Measurements from ENCODE around the gene PLP1. TPM values are rescaled to one million over a fixed set of nuclear protein-coding genes. Genes with fewer than 3 reads are reported as not detected.

PLP1 gene
- total RNA-seq, 2 donors from 2014 or later = 5.1 to 16.0 TPM

GRCh38 chrX:103741879-103742278, 34.8 kb upstream of the PLP1 start:
- Histone ChIP-seq H3K27ac (ENCODE audit: low read depth, low read length) (no peak overlapping the region), H3K4me1 (ENCODE audit: control insufficient read depth, insufficient read depth, low read length) (no peaks in the 10 kb centered on the region), H3K9me3 (ENCODE audit: control insufficient read depth, low read length) (no peaks in the 10 kb centered on the region), H3K4me3 (ENCODE audit: low read length) (no peak overlapping the region), H3K36me3 (ENCODE audit: control insufficient read depth, insufficient read depth, low read length) (no peaks in the 10 kb centered on the region), H3K27me3 (ENCODE audit: control insufficient read depth, insufficient read depth, low read length, poor library complexity, severe bottlenecking) (peaks cover 7% of the 10 kb centered on the region), H3K9ac (ENCODE audit: extremely low read depth, low read length, poor library complexity, severe bottlenecking) (no peak overlapping the region)
- peaks cover 16% of the 10 kb centered on the region for H3K27me3 Mint-ChIP-seq (ENCODE audit: insufficient read depth)
- H3K27ac Mint-ChIP-seq = peak overlapping the region; percentile 76
- H3K4me3 Mint-ChIP-seq = peak overlapping the region; percentile 9
- no peaks in the 10 kb centered on the region for H3K36me3 Mint-ChIP-seq (ENCODE audit: low read depth)
- H3K9me3 Mint-ChIP-seq = no peaks in the 10 kb centered on the region
- 25% methylated on average over 1 of the region's 1 CpG; no CpG with 5 or more reads in 1 of the 2 experiments for WGBS, 2 experiments (ENCODE audit: insufficient coverage in 1 of 2, insufficient read length in 1 of 2)
- peaks cover 40% of the 10 kb centered on the region for H3K4me1 Mint-ChIP-seq
- DNase-seq = no peak
- no peak for TF ChIP-seq CTCF (conservative IDR thresholded peaks at IDR 0.05)

- Mint-ChIP-seq H3K27me3 (ENCODE audit: insufficient read depth) (peaks cover 12% of the 10 kb centered on the region), H3K36me3 (ENCODE audit: low read depth) (no peaks in the 10 kb centered on the region), H3K9me3 (no peaks in the 10 kb centered on the region), H3K4me1 (peaks cover 45% of the 10 kb centered on the region), H3K27ac (peak overlapping the region; percentile 76), H3K4me3 (peak overlapping the region; percentile 70)
- 46% methylated on average over 4 of the region's 6 CpGs; no CpG with 5 or more reads in 1 of the 2 experiments for WGBS, 2 experiments (ENCODE audit: insufficient coverage in 1 of 2, insufficient read length in 1 of 2)
- H3K27me3 ChIP-seq (ENCODE audit: control insufficient read depth, insufficient read depth, low read length, poor library complexity, severe bottlenecking) = peaks cover 7% of the 10 kb centered on the region
- peak; percentile 81 for DNase-seq
- TF ChIP-seq CTCF (conservative IDR thresholded peaks at IDR 0.05) = no peak
- no peaks in the 10 kb centered on the region for H3K4me1 ChIP-seq (ENCODE audit: control insufficient read depth, insufficient read depth, low read length)
- H3K9me3 ChIP-seq (ENCODE audit: control insufficient read depth, low read length) = no peaks in the 10 kb centered on the region
- H3K4me3 ChIP-seq (ENCODE audit: low read length) = no peak overlapping the region
- no peak overlapping the region for H3K27ac ChIP-seq (ENCODE audit: low read depth, low read length)
- H3K9ac ChIP-seq (ENCODE audit: extremely low read depth, low read length, poor library complexity, severe bottlenecking) = no peak overlapping the region
- no peaks in the 10 kb centered on the region for H3K36me3 ChIP-seq (ENCODE audit: control insufficient read depth, insufficient read depth, low read length)
These were observed 34.3 kb upstream of the PLP1 start for GRCh38 chrX:103742339-103742738.

GRCh38 chrX:103747163-103747562, 29.5 kb upstream of the PLP1 start:
- H3K36me3 Mint-ChIP-seq (ENCODE audit: low read depth) = peaks cover 17% of the 10 kb centered on the region
- TF ChIP-seq CTCF (conservative IDR thresholded peaks at IDR 0.05) = no peak
- no peaks in the 10 kb centered on the region for H3K9me3 Mint-ChIP-seq
- H3K4me3 Mint-ChIP-seq = peak overlapping the region; percentile 7
- peaks cover 49% of the 10 kb centered on the region for H3K4me1 Mint-ChIP-seq
- Histone ChIP-seq H3K4me3 (ENCODE audit: low read length) (no peak overlapping the region), H3K27ac (ENCODE audit: low read depth, low read length) (no peak overlapping the region), H3K27me3 (ENCODE audit: control insufficient read depth, insufficient read depth, low read length, poor library complexity, severe bottlenecking) (no peaks in the 10 kb centered on the region), H3K9me3 (ENCODE audit: control insufficient read depth, low read length) (no peaks in the 10 kb centered on the region), H3K36me3 (ENCODE audit: control insufficient read depth, insufficient read depth, low read length) (no peaks in the 10 kb centered on the region), H3K4me1 (ENCODE audit: control insufficient read depth, insufficient read depth, low read length) (no peaks in the 10 kb centered on the region), H3K9ac (ENCODE audit: extremely low read depth, low read length, poor library complexity, severe bottlenecking) (no peak overlapping the region)
- 74% methylated on average over 2 of the region's 2 CpGs; no CpG with 5 or more reads in 1 of the 2 experiments for WGBS, 2 experiments (ENCODE audit: insufficient coverage in 1 of 2, insufficient read length in 1 of 2)
- no peaks in the 10 kb centered on the region for H3K27me3 Mint-ChIP-seq (ENCODE audit: insufficient read depth)
- DNase-seq = no peak
- H3K27ac Mint-ChIP-seq = peak overlapping the region; percentile 60
